HG03064 (cell line): ENCODE results near the gene FLT1.

Experiments used
- ATAC-seq: cut with Tn5 transposase; IDR thresholded peaks from one replicate; pipeline ENCODE4 v1.9.1; 2021; ENCODE audit warnings: low read depth; ENCODE audit not compliant: unreplicated experiment

The FLT1 gene

GRCh38 chr13:28463481-28463880 is 31.4 kb downstream of the FLT1 start:
- no peak for ATAC-seq

GRCh38 chr13:28459911-28460310 is 35.0 kb downstream of the FLT1 start:
- no peak for ATAC-seq

- ATAC-seq = no peak
Observed at GRCh38 chr13:28458608-28459007, 36.3 kb downstream of the FLT1 start.

GRCh38 chr13:28458051-28458450 is 36.9 kb downstream of the FLT1 start:
- ATAC-seq = no peak

GRCh38 chr13:28457521-28457920 is 37.4 kb downstream of the FLT1 start:
- no peak for ATAC-seq

GRCh38 chr13:28455580-28456194 is 39.2 kb downstream of the FLT1 start:
- ATAC-seq = no peak

- no peak for ATAC-seq
Observed at GRCh38 chr13:28452755-28453154, 42.2 kb downstream of the FLT1 start.

GRCh38 chr13:28451482-28452217 is 43.3 kb downstream of the FLT1 start:
- no peak for ATAC-seq

GRCh38 chr13:28449826-28450773 is 44.8 kb downstream of the FLT1 start:
- no peak for ATAC-seq

- ATAC-seq = no peak
Observed at GRCh38 chr13:28448651-28449358, 46.1 kb downstream of the FLT1 start.

GRCh38 chr13:28447989-28448388 is 46.9 kb downstream of the FLT1 start:
- no peak for ATAC-seq

GRCh38 chr13:28447206-28447605 is 47.7 kb downstream of the FLT1 start:
- no peak for ATAC-seq

- no peak for ATAC-seq
Observed at GRCh38 chr13:28442839-28443238, 52.1 kb downstream of the FLT1 start.

GRCh38 chr13:28441529-28441928 is 53.4 kb downstream of the FLT1 start:
- ATAC-seq = no peak

- ATAC-seq = no peak
Observed at GRCh38 chr13:28440774-28441504, 54.0 kb downstream of the FLT1 start.

- ATAC-seq = no peak
Observed at GRCh38 chr13:28438598-28439334, 56.2 kb downstream of the FLT1 start.

GRCh38 chr13:28438067-28438466 is 56.9 kb downstream of the FLT1 start:
- ATAC-seq = no peak

GRCh38 chr13:28435917-28436316 is 59.0 kb downstream of the FLT1 start:
- ATAC-seq = no peak

- ATAC-seq = no peak
Observed at GRCh38 chr13:28434926-28435325, 60.0 kb downstream of the FLT1 start.
